Upper lobe of left lung (tissue), 4 donors: ENCODE measurements around the gene CDC42SE1.

Experiments used
- EP300 ChIP-seq, 4 donors: sonication (generic); formaldehyde crosslinking; IDR thresholded peaks; one replicate each; pipeline ENCODE4 v1.5.1; 2017; ENCODE audit warnings: antibody characterized with exemption in 4 of 4, control low read depth in 2 of 4
- POLR2A ChIP-seq, 4 donors: fragments of 450-650 bp; IDR thresholded peaks; one replicate each; pipeline ENCODE4 v1.5.1; 2016 to 2017; ENCODE audit warnings: antibody characterized with exemption in 4 of 4, mild to moderate bottlenecking in 2 of 4
- TF ChIP-seq, protein P1 (sequence below), 6 experiments: fragments of 450-650 bp in 4 of 6; fragments of 200-600 bp in 2 of 6; sonication (generic) in 2 of 6; IDR thresholded peaks; one replicate each; pipeline ENCODE4 v1.5.1; 2016 to 2019; ENCODE audit warnings: antibody characterized with exemption in 6 of 6

GRCh38 chr1:151048645-151049032 lies 10.8 kb downstream of the CDC42SE1 start:
- TF ChIP-seq, protein P1, sequence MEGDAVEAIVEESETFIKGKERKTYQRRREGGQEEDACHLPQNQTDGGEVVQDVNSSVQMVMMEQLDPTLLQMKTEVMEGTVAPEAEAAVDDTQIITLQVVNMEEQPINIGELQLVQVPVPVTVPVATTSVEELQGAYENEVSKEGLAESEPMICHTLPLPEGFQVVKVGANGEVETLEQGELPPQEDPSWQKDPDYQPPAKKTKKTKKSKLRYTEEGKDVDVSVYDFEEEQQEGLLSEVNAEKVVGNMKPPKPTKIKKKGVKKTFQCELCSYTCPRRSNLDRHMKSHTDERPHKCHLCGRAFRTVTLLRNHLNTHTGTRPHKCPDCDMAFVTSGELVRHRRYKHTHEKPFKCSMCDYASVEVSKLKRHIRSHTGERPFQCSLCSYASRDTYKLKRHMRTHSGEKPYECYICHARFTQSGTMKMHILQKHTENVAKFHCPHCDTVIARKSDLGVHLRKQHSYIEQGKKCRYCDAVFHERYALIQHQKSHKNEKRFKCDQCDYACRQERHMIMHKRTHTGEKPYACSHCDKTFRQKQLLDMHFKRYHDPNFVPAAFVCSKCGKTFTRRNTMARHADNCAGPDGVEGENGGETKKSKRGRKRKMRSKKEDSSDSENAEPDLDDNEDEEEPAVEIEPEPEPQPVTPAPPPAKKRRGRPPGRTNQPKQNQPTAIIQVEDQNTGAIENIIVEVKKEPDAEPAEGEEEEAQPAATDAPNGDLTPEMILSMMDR (IDR thresholded peaks at IDR 0.05): peak in 2 of 6 experiments; percentile 29 to 56
- TF ChIP-seq EP300 (IDR thresholded peaks at IDR 0.05): no peak
- no peak for TF ChIP-seq POLR2A (IDR thresholded peaks at IDR 0.05)
